ENCODE measurements around the gene NAGLU.

DNA sequence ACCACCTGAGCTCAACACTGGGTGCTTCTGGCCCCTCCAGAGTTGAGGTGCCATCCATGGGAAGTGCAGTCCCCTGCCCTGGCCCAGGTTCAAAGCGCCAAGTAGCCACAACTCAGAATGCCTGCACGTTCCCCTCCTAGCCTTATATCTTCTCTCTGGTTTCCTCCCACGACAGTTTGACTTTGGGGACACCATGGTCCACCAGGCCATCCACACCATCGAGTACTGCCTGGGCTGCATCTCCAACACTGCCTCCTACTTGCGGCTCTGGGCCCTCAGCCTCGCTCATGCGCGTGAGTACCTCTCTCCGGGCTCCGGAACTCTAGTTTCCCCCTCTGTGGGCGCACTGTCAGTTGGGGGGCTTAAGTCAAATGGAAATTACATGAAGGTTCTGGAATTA lies 22.4 kb upstream of the NAGLU start:
- TF ChIP-seq, protein P1, sequence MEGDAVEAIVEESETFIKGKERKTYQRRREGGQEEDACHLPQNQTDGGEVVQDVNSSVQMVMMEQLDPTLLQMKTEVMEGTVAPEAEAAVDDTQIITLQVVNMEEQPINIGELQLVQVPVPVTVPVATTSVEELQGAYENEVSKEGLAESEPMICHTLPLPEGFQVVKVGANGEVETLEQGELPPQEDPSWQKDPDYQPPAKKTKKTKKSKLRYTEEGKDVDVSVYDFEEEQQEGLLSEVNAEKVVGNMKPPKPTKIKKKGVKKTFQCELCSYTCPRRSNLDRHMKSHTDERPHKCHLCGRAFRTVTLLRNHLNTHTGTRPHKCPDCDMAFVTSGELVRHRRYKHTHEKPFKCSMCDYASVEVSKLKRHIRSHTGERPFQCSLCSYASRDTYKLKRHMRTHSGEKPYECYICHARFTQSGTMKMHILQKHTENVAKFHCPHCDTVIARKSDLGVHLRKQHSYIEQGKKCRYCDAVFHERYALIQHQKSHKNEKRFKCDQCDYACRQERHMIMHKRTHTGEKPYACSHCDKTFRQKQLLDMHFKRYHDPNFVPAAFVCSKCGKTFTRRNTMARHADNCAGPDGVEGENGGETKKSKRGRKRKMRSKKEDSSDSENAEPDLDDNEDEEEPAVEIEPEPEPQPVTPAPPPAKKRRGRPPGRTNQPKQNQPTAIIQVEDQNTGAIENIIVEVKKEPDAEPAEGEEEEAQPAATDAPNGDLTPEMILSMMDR (IDR thresholded peaks at IDR 0.05) = no peak
- TF ChIP-seq ZFX (IDR thresholded peaks at IDR 0.05; ENCODE audit: borderline replicate concordance) = no peak
